G401.6 (cell line): ENCODE measurements around the gene SP6.

Experiments used
- FAIRE-seq: peaks from 2 replicates; lab custom pipeline; 2012; peaks lifted over from hg19 to GRCh38; lab: Jason Lieb, UNC

SP6 gene

DNA sequence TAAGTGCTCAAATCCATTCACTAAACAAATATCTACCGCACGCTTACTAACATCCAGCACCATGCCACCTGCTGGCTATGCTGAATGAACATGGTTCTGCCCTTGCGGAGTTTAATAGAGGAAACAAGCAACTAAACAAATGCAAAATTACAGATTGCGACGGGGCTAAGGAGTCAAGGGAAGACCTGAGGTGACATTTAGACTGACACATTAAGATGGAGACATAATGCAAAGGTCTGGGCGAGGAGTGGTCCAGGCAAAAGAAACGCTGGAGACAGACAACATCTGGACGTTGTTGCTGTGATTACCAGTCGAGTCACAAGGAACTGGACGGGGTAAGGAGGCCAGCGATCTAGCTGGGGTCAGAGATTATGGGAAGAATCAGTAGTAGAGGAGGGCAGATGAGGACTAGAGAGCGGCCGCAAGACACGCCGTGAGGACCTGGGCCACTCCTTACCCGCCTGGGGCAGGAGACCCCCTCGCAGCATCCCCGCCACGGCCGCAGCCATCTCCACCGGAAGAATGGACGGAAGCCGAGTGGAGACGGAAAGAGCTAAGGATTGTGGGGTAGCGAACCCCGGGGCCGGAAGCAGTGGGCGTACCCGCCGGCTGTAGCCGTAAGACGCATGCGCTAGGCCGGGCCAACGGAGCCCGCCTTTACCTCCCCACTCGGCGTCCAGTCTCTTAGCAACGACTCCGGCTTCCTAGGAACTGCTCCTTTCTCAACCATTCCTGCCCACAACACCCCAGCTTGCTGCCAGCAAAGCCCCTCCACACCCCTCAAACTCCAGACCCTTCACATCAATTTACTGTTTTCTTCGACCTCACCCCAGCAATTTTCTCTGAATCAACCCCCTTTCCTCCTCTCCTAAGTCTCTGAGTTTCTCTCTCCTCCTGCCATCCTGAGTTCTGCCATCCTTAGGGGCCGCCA, 19.7 kb downstream of the SP6 start, which contains the start of the genes LRRC46 and MRPL10:
TSS of gene LRRC46 (plus strand) at position 668 of the 931 bp plus-strand sequence. CDS start 320 bp downstream, outside the sequence.
TSS of gene MRPL10 (minus strand) at position 539 of the 931 bp plus-strand sequence. CDS start at position 509, 30 bp downstream.
- FAIRE-seq, result peak; percentile 86

DNA sequence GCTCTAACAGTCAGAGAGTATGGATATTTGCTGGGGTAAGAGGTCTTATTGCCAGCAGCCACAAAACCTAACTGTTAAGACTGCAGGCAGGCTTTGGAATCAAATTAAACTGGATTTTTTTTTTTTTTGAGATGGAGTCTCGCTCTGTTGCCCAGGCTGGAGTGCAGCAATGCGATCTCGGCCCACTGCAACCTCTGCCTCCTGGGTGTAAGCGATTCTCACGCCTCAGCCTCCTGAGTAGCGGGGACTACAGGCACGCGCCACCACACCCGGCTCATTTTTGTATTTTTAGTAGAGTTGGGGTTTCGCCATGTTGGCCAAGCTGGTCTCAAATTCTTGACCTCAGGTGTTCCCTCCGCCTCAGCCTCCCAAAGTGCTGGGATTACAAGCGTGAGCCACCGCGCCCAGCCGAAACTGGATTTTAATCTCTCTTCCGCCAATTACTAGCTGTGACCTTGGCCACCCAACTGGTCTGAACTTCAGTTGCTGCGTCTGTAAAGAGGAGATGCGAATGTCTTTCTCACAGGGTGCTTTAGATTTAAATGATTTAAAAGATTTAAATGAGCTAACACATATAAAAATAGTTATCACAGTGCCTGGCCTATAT, 20.5 kb downstream of the SP6 start:
- no peak for FAIRE-seq

GRCh38 chr17:47829870-47830269, 21.1 kb downstream of the SP6 start:
- FAIRE-seq, result no peak

- FAIRE-seq, result no peak
Observed at GRCh38 chr17:47823519-47823918, 27.4 kb downstream of the SP6 start.

DNA sequence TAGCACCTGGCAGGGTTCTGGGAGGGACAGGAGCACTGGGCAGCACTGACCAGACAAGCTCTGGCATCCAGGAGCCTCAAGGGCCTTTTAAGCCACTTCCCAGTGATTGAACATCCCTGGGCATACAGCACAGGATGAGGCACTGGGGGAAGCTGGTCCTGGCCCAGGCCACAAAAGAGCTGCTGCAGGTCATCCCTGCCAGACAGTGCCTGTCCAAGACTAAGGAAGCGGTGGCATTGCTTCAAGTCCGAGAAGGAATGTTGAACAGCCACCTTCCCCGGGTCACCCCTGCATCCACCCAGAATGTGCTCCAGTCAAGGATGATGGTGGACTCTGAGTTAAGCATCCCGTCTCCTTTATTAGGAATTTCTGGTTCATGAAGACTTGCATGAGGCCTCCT, 28.2 kb downstream of the SP6 start:
- no peak for FAIRE-seq

- FAIRE-seq, result peak; percentile 77
Observed at GRCh38 chr17:47821424-47822391, 29.3 kb downstream of the SP6 start, which contains the start of gene OSBPL7. TSS of gene OSBPL7 (minus strand) at chr17:47821794. CDS start at chr17:47820278, 1,516 bp downstream.

- no peak for FAIRE-seq
Observed at GRCh38 chr17:47821031-47821423, 29.9 kb downstream of the SP6 start.

DNA sequence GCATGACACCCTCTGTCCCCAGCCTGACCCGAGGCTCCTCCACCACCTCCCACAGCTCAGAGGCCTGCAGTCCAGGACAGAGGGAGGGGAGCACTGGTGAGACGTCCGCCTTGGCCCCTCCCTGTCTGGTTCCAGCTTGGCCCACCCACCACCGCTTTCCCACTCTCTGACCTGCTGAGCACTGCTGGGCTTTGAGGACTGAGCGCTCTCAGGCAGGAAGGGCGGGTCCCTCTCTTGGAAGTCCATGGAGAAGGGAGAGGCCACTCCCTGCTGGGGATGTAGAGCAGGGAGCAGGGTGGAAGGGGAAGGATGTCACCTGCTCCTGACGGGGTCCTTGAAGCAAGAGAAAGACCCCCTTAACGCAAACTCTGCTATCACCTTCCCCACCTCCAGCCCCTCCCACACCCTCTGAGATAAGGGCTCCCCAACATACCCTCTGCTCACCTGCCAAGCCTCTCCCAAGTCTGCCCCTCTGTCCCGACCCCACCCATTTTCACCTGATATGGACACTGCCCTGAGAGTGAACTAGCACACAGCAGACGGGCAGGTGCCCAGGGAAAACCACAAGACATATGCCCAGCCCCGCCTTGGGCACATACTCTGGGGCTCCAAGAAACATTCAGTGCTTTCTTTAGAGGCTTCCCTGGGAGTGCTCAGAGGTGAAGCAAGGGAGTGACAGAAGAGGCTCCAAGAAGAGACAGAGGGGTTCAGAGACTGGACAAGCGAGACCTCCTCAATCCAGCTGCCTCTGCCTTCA, 30.8 kb downstream of the SP6 start:
- no peak for FAIRE-seq

GRCh38 chr17:47819475-47819874, 31.5 kb downstream of the SP6 start:
- no peak for FAIRE-seq

GRCh38 chr17:47818002-47818695, 32.8 kb downstream of the SP6 start:
- no peak for FAIRE-seq

GRCh38 chr17:47816947-47817346, 34.0 kb downstream of the SP6 start:
- FAIRE-seq, result no peak

DNA sequence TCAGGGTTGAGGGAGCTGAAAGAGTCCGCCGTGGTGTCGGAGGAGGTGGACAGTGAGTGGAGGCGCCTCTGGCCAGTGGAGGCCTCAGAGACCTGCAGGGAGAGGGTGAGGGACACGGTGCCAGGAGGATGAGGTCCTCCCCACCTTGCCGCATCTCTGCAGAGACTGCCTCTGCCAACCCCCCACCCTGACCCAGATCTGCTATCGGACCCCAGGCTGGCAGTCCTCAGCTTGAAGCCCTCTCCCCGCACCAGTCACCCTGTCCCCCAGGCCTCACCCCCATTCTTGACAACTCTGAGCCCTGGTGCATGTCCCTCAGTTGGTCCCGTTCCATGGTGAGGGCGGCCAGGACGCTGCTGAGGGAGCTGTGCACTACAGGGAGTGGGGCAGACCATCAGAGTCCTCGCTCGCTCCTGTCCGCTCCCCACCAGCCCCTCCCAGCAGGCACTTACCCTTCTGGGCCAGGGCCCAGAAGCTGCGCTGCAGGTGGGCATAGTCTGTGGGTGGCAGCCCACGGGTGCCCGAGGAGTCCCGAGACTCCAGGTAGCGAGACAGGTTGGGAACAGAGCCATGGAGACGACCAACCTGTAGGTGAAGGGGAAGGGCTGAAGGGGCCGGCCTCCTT, 34.7 kb downstream of the SP6 start:
- FAIRE-seq, result no peak

DNA sequence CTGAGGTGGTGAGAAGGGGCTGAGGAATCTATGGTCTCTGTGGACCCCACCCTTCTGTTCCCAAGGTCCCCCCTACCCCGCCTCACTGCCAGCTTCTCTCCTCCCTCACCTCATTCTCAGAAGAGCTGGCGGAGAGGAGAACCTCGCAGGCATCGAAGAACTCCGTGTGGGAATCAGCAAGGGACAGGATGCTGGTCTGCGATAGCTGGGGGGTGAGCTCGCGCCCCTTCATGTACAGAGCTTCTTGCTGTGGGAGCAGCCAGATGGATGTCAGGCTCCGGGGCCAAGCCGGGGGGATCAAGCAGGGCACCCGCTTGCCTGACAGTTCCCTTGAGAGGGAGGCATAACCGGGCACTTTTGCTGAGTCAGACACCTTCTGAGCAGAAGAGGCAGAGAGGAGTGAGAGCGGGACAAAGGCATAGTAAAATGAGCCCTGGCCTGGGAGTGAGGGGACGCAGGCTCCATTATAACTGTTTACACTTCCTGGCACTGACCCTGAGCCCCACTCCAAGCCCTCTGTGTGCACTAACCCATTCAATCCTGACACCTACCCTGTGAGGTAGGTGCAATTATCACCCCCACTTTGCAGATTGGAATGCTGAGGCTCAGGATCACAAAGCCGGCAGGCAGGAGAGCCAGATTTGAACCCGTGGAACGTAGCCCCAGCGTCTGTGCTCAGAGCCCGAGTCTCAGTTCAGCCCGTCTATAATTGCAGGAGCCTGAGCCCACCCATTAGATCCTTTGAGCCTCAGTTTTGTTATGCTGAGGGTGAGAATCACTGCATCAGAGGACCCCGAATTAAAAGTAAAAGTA, 35.7 kb downstream of the SP6 start:
- FAIRE-seq, result no peak

DNA sequence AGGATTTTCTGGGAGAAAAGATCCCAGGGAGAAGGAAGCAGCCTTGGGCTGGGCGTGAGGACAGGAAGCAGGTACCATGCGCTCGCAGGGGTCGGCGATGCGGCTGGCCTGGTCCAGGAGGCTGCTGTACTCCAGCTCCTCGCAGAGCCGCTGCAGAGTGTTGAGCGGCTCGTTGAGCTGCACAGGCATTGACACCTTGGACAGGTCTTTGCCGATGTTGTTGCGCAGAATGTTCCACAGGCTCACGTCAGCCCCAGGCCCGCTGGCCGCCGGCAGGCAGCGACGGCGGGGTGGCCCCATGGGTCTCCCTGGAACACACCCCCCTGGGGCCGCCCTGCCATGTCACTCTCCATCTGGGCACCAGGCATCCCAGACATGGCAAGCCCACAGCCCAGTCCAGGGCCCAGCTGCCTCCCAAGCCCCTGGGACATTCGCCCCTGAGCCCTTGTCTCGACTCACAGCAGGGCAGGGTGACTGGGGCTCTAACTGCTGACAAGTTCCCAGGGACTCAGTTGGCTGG, 37.4 kb downstream of the SP6 start:
- FAIRE-seq, result no peak

- FAIRE-seq, result no peak
Observed at GRCh38 chr17:47813077-47813476, 37.9 kb downstream of the SP6 start.

GRCh38 chr17:47812146-47812920, 38.6 kb downstream of the SP6 start:
- FAIRE-seq, result no peak

GRCh38 chr17:47811709-47812108, 39.3 kb downstream of the SP6 start:
- FAIRE-seq, result no peak

DNA sequence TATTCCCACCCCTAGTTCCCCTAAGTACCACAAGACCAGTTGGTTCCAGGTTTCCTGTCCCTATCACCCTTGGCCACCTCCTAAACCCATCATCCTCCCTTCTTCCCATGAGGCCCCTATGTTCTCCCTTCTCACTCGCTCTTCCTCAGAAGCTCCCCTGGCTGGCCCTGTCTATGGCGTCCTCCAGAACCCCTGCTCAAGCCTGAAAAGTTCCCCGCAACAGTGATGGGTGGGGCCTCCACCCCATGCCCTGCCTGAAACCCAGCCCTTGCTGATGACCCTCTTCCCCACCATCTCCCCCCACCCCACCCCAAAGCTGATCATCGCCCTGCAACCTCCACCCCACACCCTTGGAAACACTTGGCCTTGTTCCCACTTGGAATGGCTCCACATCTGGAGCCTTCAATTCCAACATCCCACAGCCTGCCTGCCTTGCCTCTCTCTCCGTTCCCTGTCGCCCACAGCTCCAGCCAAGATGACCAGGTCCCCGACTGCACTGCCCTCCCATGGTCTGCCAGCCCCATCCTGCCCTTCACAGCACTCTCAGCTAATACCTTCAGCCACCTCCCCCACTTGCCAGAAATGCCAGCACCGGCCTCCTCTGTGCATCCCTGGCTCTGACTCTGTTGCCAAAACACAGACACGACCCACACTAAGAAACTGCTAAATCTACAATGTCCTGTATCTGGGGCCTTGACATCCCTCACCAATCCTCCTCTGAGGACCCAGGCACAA, 39.9 kb downstream of the SP6 start:
- FAIRE-seq, result no peak
